HS-27A (cell line): ENCODE data around the gene ERFL.
"Not testable (repeated sequence)": the region's sequence is repeated elsewhere in the genome, so short reads cannot be mapped to it uniquely, and the experiment has no call there.

Experiments used
- DNase-seq: peaks from one replicate; pipeline ENCODE4 v3.0.0-alpha.2; 2012; ENCODE audit warnings: low read depth, missing footprints

Gene ERFL

GRCh38 chr19:41877916-41878905 lies 50.0 kb downstream of the ERFL start:
- no peak for DNase-seq

DNA sequence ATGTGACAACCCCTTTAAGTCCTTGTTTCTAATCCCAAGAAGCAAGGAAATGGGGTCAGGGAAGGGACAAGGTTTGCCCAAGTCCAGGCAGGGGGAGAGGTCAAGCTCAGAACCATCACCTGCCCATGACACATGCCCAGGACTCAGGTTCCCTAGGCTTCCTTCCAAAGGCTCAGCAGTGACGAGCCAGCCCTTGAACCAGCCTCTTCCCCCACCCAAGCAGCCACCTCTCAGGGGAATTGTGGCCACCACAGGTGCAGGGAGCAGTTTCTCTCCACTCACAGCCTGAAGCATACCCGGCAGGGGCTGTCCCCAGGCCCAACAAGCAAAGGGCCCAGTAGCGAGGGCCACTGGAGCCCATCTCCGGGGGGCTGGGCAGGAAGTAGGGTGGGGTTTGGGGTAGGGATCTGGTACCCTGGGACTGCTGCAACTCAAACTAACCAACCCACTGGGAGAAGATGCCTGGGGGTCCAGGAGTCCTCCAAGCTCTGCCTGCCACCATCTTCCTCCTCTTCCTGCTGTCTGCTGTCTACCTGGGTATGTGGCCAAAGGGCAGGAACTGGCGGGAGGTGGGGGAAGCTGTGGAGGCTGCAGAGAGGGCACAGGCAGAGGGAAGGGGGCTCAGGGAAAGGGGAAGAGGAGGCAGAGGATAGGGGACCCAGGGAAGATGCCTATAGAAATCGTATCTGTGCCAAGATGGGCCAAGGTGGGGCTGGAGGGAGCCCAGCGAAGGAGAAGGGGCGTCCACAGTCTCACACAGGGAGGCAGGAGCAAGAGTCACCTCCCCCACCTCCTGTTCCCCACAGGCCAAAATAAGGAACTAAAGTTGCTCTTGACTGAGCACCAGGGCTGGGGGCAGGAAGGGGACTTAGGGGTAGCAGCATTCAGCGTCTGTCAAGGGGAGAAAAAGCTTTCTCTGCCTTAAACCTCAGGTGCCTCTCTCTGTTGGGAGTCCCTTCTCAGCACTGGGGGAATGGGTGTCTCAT lies 51.1 kb downstream of the ERFL start, which contains the start of gene CD79A:
Gene CD79A, plus strand, starts transcription at position 433 of the 986 bp plus-strand sequence. Its CDS starts 26 bp downstream, at position 459.
- no peak for DNase-seq

DNA sequence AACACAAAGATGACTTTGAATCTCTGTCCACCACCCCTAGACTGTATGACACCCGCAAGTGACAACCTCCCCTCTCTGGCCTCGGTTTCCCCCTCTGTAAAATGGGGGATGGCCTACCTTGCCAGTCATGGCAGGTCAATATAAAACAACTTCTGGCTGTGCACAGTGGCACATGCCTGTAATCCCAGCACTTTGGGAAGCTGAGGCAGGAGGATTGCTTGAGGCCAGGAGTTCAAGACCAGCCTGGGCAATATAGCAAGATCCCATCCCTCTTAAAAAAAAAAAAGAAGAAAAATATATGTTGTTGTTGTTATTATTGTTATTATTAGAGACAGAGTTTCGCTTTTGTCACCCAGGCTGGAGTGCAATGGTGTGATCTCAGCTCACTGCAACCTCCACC lies 52.3 kb downstream of the ERFL start:
- DNase-seq: not testable (repeated sequence)

DNA sequence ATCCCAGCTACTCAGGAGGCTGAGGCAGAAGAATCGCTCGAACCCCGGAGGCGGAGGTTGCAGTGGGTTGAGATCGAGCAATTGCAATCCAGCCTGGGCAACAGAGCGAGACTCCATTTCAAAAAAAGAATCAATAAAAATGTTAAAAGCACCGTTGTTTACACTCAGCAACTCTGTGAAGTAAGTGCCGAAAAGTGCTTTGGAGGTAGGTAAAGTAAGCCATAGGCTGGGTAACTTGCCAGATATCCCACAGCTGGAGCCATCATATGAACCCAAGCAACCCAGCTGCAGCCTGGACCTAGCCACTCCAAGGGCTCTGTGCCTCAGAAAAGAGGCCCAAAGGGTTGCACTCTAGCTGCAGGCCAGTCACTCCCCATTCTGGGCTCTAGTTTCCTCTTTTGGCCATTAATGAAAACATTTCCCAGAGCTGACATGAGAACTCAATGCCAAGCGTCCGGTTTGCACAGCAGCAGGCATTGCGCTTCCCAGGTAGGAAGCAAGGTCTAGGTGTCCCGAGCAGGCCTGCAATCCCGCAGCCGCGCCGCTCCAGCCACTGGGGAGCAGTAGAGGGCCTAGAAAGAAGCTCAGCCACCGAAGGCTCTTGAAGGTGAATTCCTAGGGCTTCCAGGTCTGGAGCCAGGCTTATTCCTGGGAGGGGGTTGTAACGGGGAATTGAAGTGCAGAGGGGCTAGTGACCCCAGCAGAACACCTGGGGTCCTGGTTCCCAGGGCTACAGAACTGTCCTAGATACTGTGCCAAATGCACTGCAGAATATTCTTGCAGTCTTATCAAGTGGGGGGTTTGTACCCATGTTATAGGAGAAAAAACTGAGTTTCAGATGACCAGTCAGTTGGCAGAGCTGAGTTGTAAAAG lies 55.2 kb downstream of the ERFL start:
- DNase-seq: no peak

DNA sequence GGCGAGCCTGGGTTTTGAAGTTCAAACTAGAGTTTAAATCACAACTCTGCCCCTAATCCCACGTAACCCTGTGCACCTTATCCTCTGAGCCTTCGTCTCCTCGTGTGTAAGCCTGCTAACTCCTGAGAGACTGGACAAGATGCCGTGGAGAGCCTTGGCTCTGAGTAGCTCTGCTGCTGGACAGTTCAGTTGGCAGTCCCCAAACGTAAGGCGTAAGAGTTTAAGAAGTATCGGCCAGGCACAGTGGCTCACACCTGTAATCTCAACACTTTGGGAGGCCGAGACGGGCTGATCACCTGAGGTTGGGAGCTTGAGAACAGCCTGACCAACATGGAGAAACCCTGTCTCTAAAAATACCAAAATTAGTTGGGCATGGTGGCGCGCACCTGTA lies 55.9 kb downstream of the ERFL start:
- DNase-seq: no peak

DNA sequence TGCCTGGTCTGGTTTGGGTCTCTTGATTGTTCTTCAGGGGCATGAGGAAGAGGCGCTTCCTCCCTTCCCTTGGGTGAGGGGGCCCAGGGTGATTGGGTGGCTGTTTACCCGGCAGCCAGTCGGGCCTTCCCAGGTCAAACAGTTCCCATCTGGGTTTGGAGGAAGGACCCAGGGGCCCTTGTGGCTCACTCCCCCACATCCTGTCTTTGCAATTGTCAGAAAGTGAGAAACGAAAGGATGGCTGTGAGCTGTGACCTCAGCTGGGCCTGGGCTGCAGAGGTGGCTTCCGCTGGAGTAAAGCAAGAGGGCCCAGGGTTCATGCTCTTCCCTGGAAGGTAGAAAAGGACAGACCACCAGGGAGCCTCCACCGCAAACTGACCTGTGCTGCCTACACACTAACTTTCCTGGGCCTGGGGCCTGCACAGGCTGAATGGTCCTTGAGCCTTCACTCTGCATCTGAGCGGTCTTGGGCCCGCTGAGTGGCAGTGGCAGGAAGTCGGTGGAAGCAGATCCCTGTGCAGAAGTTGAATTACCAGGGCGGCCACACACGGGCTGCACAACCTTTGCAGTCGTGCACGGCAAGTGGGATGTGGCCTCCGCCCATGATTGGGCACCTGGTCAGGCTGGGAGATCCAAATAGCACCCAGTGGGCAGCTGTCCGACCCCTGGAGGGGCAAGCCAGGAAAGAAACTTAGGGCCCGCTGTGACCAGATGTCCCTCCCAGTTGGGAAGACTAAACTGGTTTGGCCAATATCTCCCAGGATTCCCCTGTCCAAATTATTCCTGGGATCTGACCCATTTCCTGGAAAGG lies 56.5 kb downstream of the ERFL start:
- no peak for DNase-seq

DNA sequence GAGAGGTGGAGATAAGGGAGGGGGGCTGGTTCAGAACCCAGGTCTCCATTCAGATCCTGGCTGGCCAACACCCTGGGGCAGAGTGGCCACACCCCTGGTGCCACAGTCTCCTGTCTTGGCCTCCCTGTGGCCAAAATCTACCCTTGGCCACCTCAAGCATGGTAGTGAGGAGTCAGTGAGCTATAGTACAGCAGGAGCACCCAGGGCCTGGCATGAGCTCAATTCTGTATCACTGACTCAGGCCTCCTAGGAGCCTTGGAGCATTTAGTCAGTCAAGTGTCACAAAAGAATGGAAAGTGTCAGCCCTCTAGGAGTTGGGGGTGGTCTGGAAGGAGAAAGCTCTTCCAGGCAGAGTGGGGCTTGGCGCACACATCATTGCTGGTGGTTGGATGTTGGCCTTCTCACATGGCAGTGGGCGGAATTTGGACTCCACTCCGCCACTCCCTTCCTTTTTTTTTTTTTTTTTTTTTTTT lies 57.8 kb downstream of the ERFL start:
- DNase-seq: no peak

DNA sequence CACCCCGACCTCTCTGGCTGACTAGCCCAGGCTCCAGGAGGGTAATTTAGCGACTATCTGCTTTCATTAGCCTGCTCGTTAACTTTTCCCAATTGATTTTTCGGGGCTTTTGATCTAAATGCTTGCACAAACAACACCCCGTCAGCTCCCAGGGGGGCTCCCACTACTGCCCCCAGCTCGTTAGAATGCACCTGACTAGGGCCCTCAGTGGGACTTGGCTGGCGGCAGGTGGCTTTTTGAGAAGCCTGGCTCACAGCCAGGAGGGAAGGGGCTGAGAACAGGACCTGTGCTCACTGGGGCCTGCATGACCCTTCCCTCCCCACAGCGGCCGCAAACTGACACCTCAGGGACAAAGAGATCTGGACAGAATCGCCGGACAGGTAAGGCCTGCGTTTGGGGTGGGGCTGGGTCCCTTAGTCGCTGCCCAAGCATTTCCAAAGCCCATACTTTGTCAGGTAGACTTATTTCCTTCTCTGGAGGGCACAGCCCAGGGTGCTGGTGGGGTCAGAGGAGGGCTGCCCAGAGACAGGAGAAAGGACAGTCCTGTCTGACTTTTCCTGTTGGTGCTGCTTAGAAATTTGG lies 58.8 kb downstream of the ERFL start:
- no peak for DNase-seq

DNA sequence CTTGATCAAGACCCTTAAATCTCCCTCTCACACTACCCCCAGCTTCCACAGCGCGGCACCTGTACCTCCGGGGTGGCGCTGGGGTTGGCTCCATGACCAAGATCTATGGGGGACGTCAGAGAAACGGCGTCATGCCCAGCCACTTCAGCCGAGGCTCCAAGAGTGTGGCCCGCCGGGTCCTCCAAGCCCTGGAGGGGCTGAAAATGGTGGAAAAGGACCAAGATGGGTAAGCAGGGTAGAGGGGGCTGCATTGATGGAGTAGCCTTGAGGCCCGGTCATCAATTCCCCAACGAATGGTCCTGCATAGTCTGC lies 59.3 kb downstream of the ERFL start:
- DNase-seq: no peak

DNA sequence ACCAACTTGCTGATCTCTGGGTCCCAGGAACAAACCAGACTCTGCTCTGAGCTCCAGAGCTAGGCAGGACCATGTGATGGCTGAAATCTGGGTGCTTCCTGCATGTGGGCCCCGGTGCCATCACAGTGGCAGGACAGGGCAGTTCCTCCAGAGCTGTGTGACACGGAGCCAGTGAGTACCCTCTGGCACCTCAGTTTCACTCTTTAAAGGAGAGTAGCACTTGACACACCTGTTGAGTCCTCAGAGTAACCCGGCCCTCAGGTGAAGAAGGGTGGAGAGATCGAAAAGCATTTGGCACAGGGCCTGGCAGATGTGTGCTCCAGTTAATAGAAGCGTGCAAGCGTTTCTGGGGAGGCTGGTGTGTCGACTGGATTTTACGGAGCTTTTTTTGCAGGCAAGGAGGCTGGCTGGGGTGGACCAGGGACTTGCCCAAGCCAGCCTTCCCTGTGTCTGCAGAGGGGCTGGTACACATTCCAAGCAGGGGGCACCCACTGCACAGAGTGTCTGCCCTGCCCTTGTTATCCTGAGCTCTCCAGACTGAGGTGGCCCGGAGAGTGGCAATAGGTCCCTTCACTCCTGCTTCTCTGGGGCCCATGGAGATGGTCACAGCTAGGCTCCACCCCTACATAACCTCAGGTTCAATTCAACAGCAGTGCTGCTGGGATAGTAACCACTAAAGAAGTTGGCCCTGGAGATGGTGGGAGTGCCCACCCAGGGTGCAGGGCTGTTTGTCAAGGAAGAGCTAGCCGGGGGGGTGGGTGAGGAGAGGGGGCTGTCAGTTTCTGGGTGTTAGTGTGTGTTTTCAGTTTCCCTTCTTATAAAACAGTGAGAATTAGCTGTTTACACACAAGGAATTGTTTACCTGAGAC lies 59.9 kb downstream of the ERFL start:
- no peak for DNase-seq

GRCh38 chr19:41866284-41866683 lies 62.0 kb downstream of the ERFL start:
- no peak for DNase-seq

DNA sequence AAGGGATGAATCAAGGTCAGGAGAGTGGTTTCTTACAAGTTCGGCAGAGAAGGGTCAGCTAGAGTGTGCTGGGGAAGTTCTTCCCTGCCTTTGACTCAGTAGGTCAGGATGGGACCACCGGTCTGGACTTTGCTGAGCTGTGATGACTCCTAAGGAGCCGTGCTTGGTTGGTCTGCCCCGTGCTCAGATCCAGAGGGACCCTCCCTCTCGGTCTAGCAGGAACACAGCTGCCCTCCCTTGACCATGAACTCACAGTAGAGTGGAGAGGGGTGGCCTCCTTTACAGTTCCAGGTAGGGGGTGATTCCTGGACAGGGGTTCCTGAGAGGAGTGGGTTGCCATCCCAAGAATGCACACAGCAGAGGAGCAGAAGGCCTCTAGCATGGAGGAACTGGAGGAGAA lies 63.9 kb downstream of the ERFL start:
- no peak for DNase-seq

- no peak for DNase-seq
Measured at GRCh38 chr19:41863209-41863931, 64.9 kb downstream of the ERFL start.

- no peak for DNase-seq
Measured at GRCh38 chr19:41862445-41862986, 65.7 kb downstream of the ERFL start.

DNA sequence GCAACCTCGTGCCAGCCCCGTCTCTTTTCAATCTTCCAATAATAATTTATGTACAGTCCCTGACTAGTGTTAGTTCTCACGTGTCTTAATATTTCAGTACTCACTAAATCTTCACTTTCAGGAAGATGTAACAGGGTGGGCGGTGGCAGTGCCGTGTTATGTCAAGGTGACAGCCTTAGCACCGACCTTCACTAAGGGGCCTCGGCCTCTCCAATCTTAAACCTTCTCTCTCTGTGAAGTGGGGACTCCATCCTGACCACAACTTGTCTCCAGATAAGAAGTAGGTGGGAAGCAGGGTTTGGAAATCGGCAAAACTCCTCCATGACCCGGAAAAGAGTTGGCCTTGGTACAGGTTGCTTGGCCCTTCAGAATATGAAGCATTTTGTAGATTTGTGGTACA lies 66.4 kb downstream of the ERFL start:
- DNase-seq: no peak

DNA sequence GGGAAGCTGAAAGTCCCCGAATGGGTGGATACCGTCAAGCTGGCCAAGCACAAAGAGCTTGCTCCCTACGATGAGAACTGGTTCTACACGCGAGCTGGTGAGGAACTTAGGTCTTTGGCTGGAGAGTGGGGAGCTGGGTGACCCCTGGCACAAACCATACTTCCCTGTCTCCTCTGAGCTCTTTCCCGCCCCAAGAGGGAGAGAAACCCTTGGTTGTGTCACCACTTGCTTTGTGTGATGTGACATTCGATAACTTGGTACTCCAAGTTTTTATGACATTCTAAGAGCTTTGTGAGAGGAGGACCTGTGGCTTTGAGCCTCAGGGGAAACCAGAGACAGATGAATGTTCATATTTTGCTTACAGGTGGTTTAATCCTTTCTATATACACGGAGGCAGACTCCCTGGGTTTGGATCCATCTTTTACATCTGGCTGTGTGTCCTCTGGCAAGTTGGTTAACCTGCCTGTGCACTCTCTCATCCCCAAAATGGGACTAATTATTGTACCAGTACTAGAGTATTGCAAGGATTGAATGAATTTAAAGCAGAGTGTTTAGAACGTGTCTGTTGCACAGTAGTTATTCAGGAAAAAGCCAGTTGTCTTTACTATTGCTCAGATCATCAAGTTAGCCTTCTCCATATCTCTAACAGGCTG lies 67.0 kb downstream of the ERFL start:
- DNase-seq: no peak

DNA sequence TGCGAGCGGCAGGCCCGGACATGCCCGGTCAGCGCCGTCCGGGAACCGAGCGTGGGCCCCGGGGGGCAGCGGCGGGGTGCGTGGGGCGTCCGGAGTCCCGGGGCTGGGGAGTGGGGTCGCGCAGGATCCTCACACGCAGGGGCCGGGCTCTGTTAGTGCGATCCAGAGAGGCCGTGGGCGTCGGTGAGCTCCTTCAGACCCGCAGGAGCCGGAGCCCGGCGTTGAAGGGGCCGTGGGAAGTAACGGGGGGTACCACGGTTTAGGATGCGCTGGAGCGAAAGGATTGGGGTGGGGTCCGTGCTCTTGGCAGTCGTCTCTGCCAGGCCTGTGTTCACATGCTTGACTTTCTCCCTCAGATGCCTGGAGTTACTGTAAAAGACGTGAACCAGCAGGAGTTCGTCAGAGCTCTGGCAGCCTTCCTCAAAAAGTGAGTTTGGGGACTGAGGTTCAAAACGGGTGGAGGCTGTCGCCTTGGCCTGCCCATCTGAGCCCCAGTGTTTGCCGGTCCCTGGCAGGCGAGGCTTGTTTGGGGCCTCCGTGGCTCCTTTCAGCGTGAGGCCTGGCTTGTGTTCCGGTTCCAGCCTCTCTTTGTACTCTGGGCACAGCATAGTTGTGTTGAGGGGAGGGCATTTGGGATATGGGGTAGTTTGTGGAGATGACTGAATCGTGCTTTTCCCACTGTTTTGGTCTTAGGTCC lies 67.7 kb downstream of the ERFL start:
- no peak for DNase-seq
